ENCODE measurements around the gene CHKB.

Gene CHKB

GRCh38 chr22:50529416-50529896 is 53.2 kb downstream of the CHKB start:
- Histone ChIP-seq H3K36me3 (peaks cover 17% of the 10 kb centered on the region), H3K4me3 (ENCODE audit: low read depth in 1 of 2, low read length in 1 of 2) (peak overlapping the region; percentile 81 to 98), H3K27ac (peak overlapping the region; percentile 98), H3K27me3 (no peaks in the 10 kb centered on the region), H3K9me3 (no peaks in the 10 kb centered on the region), H3K4me1 (ENCODE audit: control insufficient read depth in 1 of 2, insufficient read depth in 1 of 2, low read depth in 1 of 2, low read length in 1 of 2) (peaks cover 62 to 70% of the 10 kb centered on the region in 2 experiments)
- TF ChIP-seq CTCF (IDR thresholded peaks at IDR 0.05) = no peak

Data from neutrophil (primary cell).